Measurements from ENCODE around the gene CELF5. TPM values are rescaled to one million over a fixed set of nuclear protein-coding genes. Genes with fewer than 3 reads are reported as not detected.
"Not testable (repeated sequence)": the region's sequence is repeated elsewhere in the genome, so short reads cannot be mapped to it uniquely, and the experiment has no call there.

The CELF5 gene
- total and polyA plus RNA-seq, 9 donors = 0.09 to 1.6 (median 0.69) TPM

GRCh38 chr19:3320354-3320670, 95.9 kb downstream of the CELF5 start:
- DNase-seq = no peak
- H3K27me3 ChIP-seq (ENCODE audit: control insufficient read depth, insufficient read depth, low read length) = peaks cover 8% of the 10 kb centered on the region
- no CpG with 5 or more reads among the region's 29 CpGs for WGBS (ENCODE audit: insufficient coverage)
- no peaks in the 10 kb centered on the region for H3K9me3 ChIP-seq (replicated peaks; ENCODE audit: control insufficient read depth, low read depth, low read length)
- no peaks in the 10 kb centered on the region for H3K36me3 ChIP-seq (ENCODE audit: control insufficient read depth, insufficient read depth, low read length)
- H3K4me3 ChIP-seq (ENCODE audit: low read length) = no peak overlapping the region
- no peaks in the 10 kb centered on the region for H3K4me1 ChIP-seq (ENCODE audit: control insufficient read depth, insufficient read depth, low read length)
- H3K27ac ChIP-seq (ENCODE audit: low read length) = no peak overlapping the region

GRCh38 chr19:3320853-3321252, 96.4 kb downstream of the CELF5 start:
- no peaks in the 10 kb centered on the region for H3K9me3 ChIP-seq (replicated peaks; ENCODE audit: control insufficient read depth, low read depth, low read length)
- no peak for DNase-seq
- no peak overlapping the region for H3K27ac ChIP-seq (ENCODE audit: low read length)
- H3K27me3 ChIP-seq (ENCODE audit: control insufficient read depth, insufficient read depth, low read length) = peaks cover 7% of the 10 kb centered on the region
- WGBS (ENCODE audit: insufficient coverage) = no CpG with 5 or more reads among the region's 8 CpGs
- no peaks in the 10 kb centered on the region for H3K4me1 ChIP-seq (ENCODE audit: control insufficient read depth, insufficient read depth, low read length)
- H3K36me3 ChIP-seq (ENCODE audit: control insufficient read depth, insufficient read depth, low read length) = no peaks in the 10 kb centered on the region
- H3K4me3 ChIP-seq (ENCODE audit: low read length) = no peak overlapping the region

GRCh38 chr19:3321696-3322095, 97.2 kb downstream of the CELF5 start:
- H3K27me3 ChIP-seq (ENCODE audit: control insufficient read depth, insufficient read depth, low read length) = peaks cover 5% of the 10 kb centered on the region
- DNase-seq = no peak
- no peak overlapping the region for H3K27ac ChIP-seq (ENCODE audit: low read length)
- H3K4me3 ChIP-seq (ENCODE audit: low read length) = no peak overlapping the region
- H3K36me3 ChIP-seq (ENCODE audit: control insufficient read depth, insufficient read depth, low read length) = no peaks in the 10 kb centered on the region
- 58% methylated on average over 6 of the region's 6 CpGs for WGBS (ENCODE audit: insufficient coverage)
- H3K4me1 ChIP-seq (ENCODE audit: control insufficient read depth, insufficient read depth, low read length) = no peaks in the 10 kb centered on the region
- no peaks in the 10 kb centered on the region for H3K9me3 ChIP-seq (replicated peaks; ENCODE audit: control insufficient read depth, low read depth, low read length)

- Histone ChIP-seq H3K4me3 (ENCODE audit: low read length) (no peak overlapping the region), H3K27ac (ENCODE audit: low read length) (no peak overlapping the region), H3K4me1 (ENCODE audit: control insufficient read depth, insufficient read depth, low read length) (no peaks in the 10 kb centered on the region), H3K36me3 (ENCODE audit: control insufficient read depth, insufficient read depth, low read length) (no peaks in the 10 kb centered on the region), H3K9me3 (replicated peaks; ENCODE audit: control insufficient read depth, low read depth, low read length) (no peaks in the 10 kb centered on the region), H3K27me3 (ENCODE audit: control insufficient read depth, insufficient read depth, low read length) (peaks cover 2% of the 10 kb centered on the region)
- no peak for DNase-seq
- WGBS (ENCODE audit: insufficient coverage) = 64% methylated on average over 6 of the region's 6 CpGs
These were observed 97.9 kb downstream of the CELF5 start for GRCh38 chr19:3322199-3322978.

- no peak for DNase-seq
- H3K9me3 ChIP-seq (replicated peaks; ENCODE audit: control insufficient read depth, low read depth, low read length) = no peaks in the 10 kb centered on the region
- H3K27ac ChIP-seq (ENCODE audit: low read length) = no peak overlapping the region
- H3K36me3 ChIP-seq (ENCODE audit: control insufficient read depth, insufficient read depth, low read length) = no peaks in the 10 kb centered on the region
- H3K4me3 ChIP-seq (ENCODE audit: low read length) = no peak overlapping the region
- WGBS (ENCODE audit: insufficient coverage) = no CpG with 5 or more reads among the region's 2 CpGs
- no peaks in the 10 kb centered on the region for H3K4me1 ChIP-seq (ENCODE audit: control insufficient read depth, insufficient read depth, low read length)
- peaks cover 2% of the 10 kb centered on the region for H3K27me3 ChIP-seq (ENCODE audit: control insufficient read depth, insufficient read depth, low read length)
These were observed 98.6 kb downstream of the CELF5 start for GRCh38 chr19:3323026-3323425.

GRCh38 chr19:3323658-3324057, 99.2 kb downstream of the CELF5 start:
- H3K4me1 ChIP-seq (ENCODE audit: control insufficient read depth, insufficient read depth, low read length) = no peaks in the 10 kb centered on the region
- H3K27ac ChIP-seq (ENCODE audit: low read length) = no peak overlapping the region
- 71% methylated on average over 1 of the region's 2 CpGs for WGBS (ENCODE audit: insufficient coverage)
- no peaks in the 10 kb centered on the region for H3K9me3 ChIP-seq (replicated peaks; ENCODE audit: control insufficient read depth, low read depth, low read length)
- no peak for DNase-seq
- no peak overlapping the region for H3K4me3 ChIP-seq (ENCODE audit: low read length)
- no peaks in the 10 kb centered on the region for H3K36me3 ChIP-seq (ENCODE audit: control insufficient read depth, insufficient read depth, low read length)
- peaks cover 2% of the 10 kb centered on the region for H3K27me3 ChIP-seq (ENCODE audit: control insufficient read depth, insufficient read depth, low read length)

- no peaks in the 10 kb centered on the region for H3K36me3 ChIP-seq (ENCODE audit: control insufficient read depth, insufficient read depth, low read length)
- no peak overlapping the region for H3K27ac ChIP-seq (ENCODE audit: low read length)
- H3K27me3 ChIP-seq (ENCODE audit: control insufficient read depth, insufficient read depth, low read length) = peaks cover 5% of the 10 kb centered on the region
- no peaks in the 10 kb centered on the region for H3K9me3 ChIP-seq (replicated peaks; ENCODE audit: control insufficient read depth, low read depth, low read length)
- no peak overlapping the region for H3K4me3 ChIP-seq (ENCODE audit: low read length)
- no peaks in the 10 kb centered on the region for H3K4me1 ChIP-seq (ENCODE audit: control insufficient read depth, insufficient read depth, low read length)
- no peak for DNase-seq
- WGBS (ENCODE audit: insufficient coverage) = 46% methylated on average over 5 of the region's 5 CpGs
These were observed 100.0 kb downstream of the CELF5 start for GRCh38 chr19:3324405-3324856.

GRCh38 chr19:3325451-3325850, 101.0 kb downstream of the CELF5 start:
- WGBS (ENCODE audit: insufficient coverage) = 100% methylated on average over 1 of the region's 1 CpG

GRCh38 chr19:3328743-3329142, 104.3 kb downstream of the CELF5 start:
- H3K4me1 ChIP-seq (ENCODE audit: control insufficient read depth, insufficient read depth, low read length) = no peaks in the 10 kb centered on the region
- no peaks in the 10 kb centered on the region for H3K9me3 ChIP-seq (replicated peaks; ENCODE audit: control insufficient read depth, low read depth, low read length)
- DNase-seq = no peak
- no peaks in the 10 kb centered on the region for H3K36me3 ChIP-seq (ENCODE audit: control insufficient read depth, insufficient read depth, low read length)
- H3K4me3 ChIP-seq (ENCODE audit: low read length) = no peak overlapping the region
- no peak overlapping the region for H3K27ac ChIP-seq (ENCODE audit: low read length)
- peaks cover 17% of the 10 kb centered on the region for H3K27me3 ChIP-seq (ENCODE audit: control insufficient read depth, insufficient read depth, low read length)
- WGBS (ENCODE audit: insufficient coverage) = no CpG with 5 or more reads among the region's 3 CpGs

More at GRCh38 chr19:3325451-3325850, 101.0 kb downstream of the CELF5 start:
- DNase-seq = no peak
- H3K9me3 ChIP-seq (replicated peaks; ENCODE audit: control insufficient read depth, low read depth, low read length) = no peaks in the 10 kb centered on the region
- no peak overlapping the region for H3K27ac ChIP-seq (ENCODE audit: low read length)
- no peaks in the 10 kb centered on the region for H3K36me3 ChIP-seq (ENCODE audit: control insufficient read depth, insufficient read depth, low read length)
- H3K4me3 ChIP-seq (ENCODE audit: low read length) = no peak overlapping the region
- H3K4me1 ChIP-seq (ENCODE audit: control insufficient read depth, insufficient read depth, low read length) = no peaks in the 10 kb centered on the region
- H3K27me3 ChIP-seq (ENCODE audit: control insufficient read depth, insufficient read depth, low read length) = peaks cover 12% of the 10 kb centered on the region

GRCh38 chr19:3330047-3330446, 105.6 kb downstream of the CELF5 start:
- Histone ChIP-seq H3K4me1 (ENCODE audit: control insufficient read depth, insufficient read depth, low read length) (no peaks in the 10 kb centered on the region), H3K9me3 (replicated peaks; ENCODE audit: control insufficient read depth, low read depth, low read length) (no peaks in the 10 kb centered on the region), H3K27ac (ENCODE audit: low read length) (no peak overlapping the region), H3K4me3 (ENCODE audit: low read length) (no peak overlapping the region), H3K36me3 (ENCODE audit: control insufficient read depth, insufficient read depth, low read length) (no peaks in the 10 kb centered on the region), H3K27me3 (ENCODE audit: control insufficient read depth, insufficient read depth, low read length) (peaks cover 17% of the 10 kb centered on the region)
- WGBS (ENCODE audit: insufficient coverage) = 77% methylated on average over 9 of the region's 9 CpGs
- no peak for DNase-seq

GRCh38 chr19:3332232-3332631, 107.8 kb downstream of the CELF5 start:
- H3K4me3 ChIP-seq (ENCODE audit: low read length); H3K36me3 ChIP-seq (ENCODE audit: control insufficient read depth, insufficient read depth, low read length); H3K4me1 ChIP-seq (ENCODE audit: control insufficient read depth, insufficient read depth, low read length); H3K9me3 ChIP-seq (replicated peaks; ENCODE audit: control insufficient read depth, low read depth, low read length); H3K27ac ChIP-seq (ENCODE audit: low read length); DNase-seq: not testable (repeated sequence)
- WGBS (ENCODE audit: insufficient coverage) = no CpG with 5 or more reads among the region's 1 CpG
- H3K27me3 ChIP-seq (ENCODE audit: control insufficient read depth, insufficient read depth, low read length) = peaks cover 25% of the 10 kb centered on the region

Data from muscle of leg (tissue), 11 donors.